RPMI8226 (cell line): ENCODE measurements around the gene SYPL1.
"Not testable (repeated sequence)": the region's sequence is repeated elsewhere in the genome, so short reads cannot be mapped to it uniquely, and the experiment has no call there.

Source experiments
- DNase-seq: peaks from one replicate; pipeline ENCODE4 v3.0.0-alpha.2; 2015

SYPL1 gene

GRCh38 chr7:106112118-106112971, at the start of gene SYPL1:
SYPL1 (minus strand) TSS chr7:106112312; CDS start chr7:106112208, 104 bp downstream.
- peak; percentile 98 for DNase-seq

- no peak for DNase-seq
Measured at GRCh38 chr7:106155027-106155426, 42.9 kb upstream of the SYPL1 start.

GRCh38 chr7:106153891-106154449, 41.9 kb upstream of the SYPL1 start:
- peak; percentile 86 for DNase-seq

GRCh38 chr7:106152313-106152665, 40.2 kb upstream of the SYPL1 start:
- DNase-seq, result no peak

GRCh38 chr7:106151459-106152312, 39.6 kb upstream of the SYPL1 start:
- DNase-seq, result no peak

GRCh38 chr7:106143711-106144337, 31.7 kb upstream of the SYPL1 start:
- DNase-seq, result peak; percentile 64

- no peak for DNase-seq
Measured at GRCh38 chr7:106142136-106142535, 30.0 kb upstream of the SYPL1 start.

GRCh38 chr7:106140406-106141173, 28.5 kb upstream of the SYPL1 start:
- DNase-seq, result no peak

GRCh38 chr7:106139265-106140251, 27.4 kb upstream of the SYPL1 start:
- no peak for DNase-seq

GRCh38 chr7:106138776-106139175, 26.7 kb upstream of the SYPL1 start:
- DNase-seq, result no peak

- not testable (repeated sequence) for DNase-seq
Measured at GRCh38 chr7:106138181-106138580, 26.1 kb upstream of the SYPL1 start.

GRCh38 chr7:106134241-106134640, 22.1 kb upstream of the SYPL1 start:
- DNase-seq, result no peak

- no peak for DNase-seq
Measured at GRCh38 chr7:106129291-106129690, 17.2 kb upstream of the SYPL1 start.

- DNase-seq, result no peak
Measured at GRCh38 chr7:106128836-106129235, 16.7 kb upstream of the SYPL1 start.

GRCh38 chr7:106127984-106128780, 16.1 kb upstream of the SYPL1 start:
- DNase-seq, result no peak

GRCh38 chr7:106126170-106126938, 14.2 kb upstream of the SYPL1 start:
- peak; percentile 66 for DNase-seq

GRCh38 chr7:106125417-106125816, 13.3 kb upstream of the SYPL1 start:
- DNase-seq, result no peak

GRCh38 chr7:106124186-106124585, 12.1 kb upstream of the SYPL1 start:
- no peak for DNase-seq

GRCh38 chr7:106122713-106123112, 10.6 kb upstream of the SYPL1 start:
- no peak for DNase-seq
